HEK293 (cell line): ENCODE results near the gene TBX15.

Experiments used
- CTCF ChIP-seq: fragments of 450-650 bp; formaldehyde crosslinking; IDR thresholded peaks from 2 replicates; pipeline ENCODE4 v1.5.1; 2016; ENCODE audit warnings: missing biosample characterization, missing genetic modification characterization
- YY1 ChIP-seq: fragments of 450-650 bp; formaldehyde crosslinking; IDR thresholded peaks from 2 replicates; pipeline ENCODE4 v1.5.1; 2018; ENCODE audit warnings: missing biosample characterization, missing genetic modification characterization
- ZNF544 ChIP-seq: fragments of 450-650 bp; formaldehyde crosslinking; IDR thresholded peaks from 2 replicates; pipeline ENCODE4 v1.5.0; 2017; ENCODE audit warnings: missing biosample characterization, missing genetic modification characterization
- ZNF623 ChIP-seq: fragments of 450-650 bp; formaldehyde crosslinking; IDR thresholded peaks from 2 replicates; pipeline ENCODE4 v1.5.1; 2016; ENCODE audit warnings: missing biosample characterization, missing genetic modification characterization
- ZNF658 ChIP-seq: fragments of 450-650 bp; formaldehyde crosslinking; IDR thresholded peaks from 2 replicates; pipeline ENCODE4; 2016; ENCODE audit warnings: missing biosample characterization, missing genetic modification characterization
- ZNF791 ChIP-seq: fragments of 450-650 bp; formaldehyde crosslinking; IDR thresholded peaks from 2 replicates; pipeline ENCODE4 v1.5.1; 2016; ENCODE audit warnings: missing biosample characterization, missing genetic modification characterization
- TF ChIP-seq, protein P1 (sequence below): sonication (generic); formaldehyde crosslinking; IDR thresholded peaks from 2 replicates; pipeline ENCODE4 v1.8.1; 2022; ENCODE audit warnings: mild to moderate bottlenecking, moderate library complexity, missing genetic modification reagents
- TF ChIP-seq, protein P2 (sequence below): fragments of 450-650 bp; formaldehyde crosslinking; conservative IDR thresholded peaks from 2 replicates; pipeline ENCODE4 v1.5.1; 2016; ENCODE audit warnings: low read depth, missing biosample characterization, missing genetic modification characterization
- TF ChIP-seq, protein P3 (sequence below): fragments of 450-650 bp; formaldehyde crosslinking; optimal IDR thresholded peaks from 2 replicates; pipeline ENCODE3; 2016; ENCODE audit warnings: missing biosample characterization, mild to moderate bottlenecking, missing genetic modification characterization

GRCh38 chr1:119005724-119006405, 17.7 kb upstream of the TBX15 start:
- TF ChIP-seq CTCF (no peak), ZNF791 (tag by site-specific recombination) (no peak), ZNF623 (tag by site-specific recombination) (no peak), ZNF658 (tag by site-specific recombination) (no peak), ZNF544 (tag by site-specific recombination) (no peak), YY1 (tag by site-specific recombination) (no peak)
- TF ChIP-seq, protein P1, sequence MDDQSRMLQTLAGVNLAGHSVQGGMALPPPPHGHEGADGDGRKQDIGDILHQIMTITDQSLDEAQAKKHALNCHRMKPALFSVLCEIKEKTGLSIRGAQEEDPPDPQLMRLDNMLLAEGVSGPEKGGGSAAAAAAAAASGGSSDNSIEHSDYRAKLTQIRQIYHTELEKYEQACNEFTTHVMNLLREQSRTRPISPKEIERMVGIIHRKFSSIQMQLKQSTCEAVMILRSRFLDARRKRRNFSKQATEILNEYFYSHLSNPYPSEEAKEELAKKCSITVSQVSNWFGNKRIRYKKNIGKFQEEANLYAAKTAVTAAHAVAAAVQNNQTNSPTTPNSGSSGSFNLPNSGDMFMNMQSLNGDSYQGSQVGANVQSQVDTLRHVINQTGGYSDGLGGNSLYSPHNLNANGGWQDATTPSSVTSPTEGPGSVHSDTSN (CRISPR knock-in tag) = no peak
- TF ChIP-seq, protein P2, sequence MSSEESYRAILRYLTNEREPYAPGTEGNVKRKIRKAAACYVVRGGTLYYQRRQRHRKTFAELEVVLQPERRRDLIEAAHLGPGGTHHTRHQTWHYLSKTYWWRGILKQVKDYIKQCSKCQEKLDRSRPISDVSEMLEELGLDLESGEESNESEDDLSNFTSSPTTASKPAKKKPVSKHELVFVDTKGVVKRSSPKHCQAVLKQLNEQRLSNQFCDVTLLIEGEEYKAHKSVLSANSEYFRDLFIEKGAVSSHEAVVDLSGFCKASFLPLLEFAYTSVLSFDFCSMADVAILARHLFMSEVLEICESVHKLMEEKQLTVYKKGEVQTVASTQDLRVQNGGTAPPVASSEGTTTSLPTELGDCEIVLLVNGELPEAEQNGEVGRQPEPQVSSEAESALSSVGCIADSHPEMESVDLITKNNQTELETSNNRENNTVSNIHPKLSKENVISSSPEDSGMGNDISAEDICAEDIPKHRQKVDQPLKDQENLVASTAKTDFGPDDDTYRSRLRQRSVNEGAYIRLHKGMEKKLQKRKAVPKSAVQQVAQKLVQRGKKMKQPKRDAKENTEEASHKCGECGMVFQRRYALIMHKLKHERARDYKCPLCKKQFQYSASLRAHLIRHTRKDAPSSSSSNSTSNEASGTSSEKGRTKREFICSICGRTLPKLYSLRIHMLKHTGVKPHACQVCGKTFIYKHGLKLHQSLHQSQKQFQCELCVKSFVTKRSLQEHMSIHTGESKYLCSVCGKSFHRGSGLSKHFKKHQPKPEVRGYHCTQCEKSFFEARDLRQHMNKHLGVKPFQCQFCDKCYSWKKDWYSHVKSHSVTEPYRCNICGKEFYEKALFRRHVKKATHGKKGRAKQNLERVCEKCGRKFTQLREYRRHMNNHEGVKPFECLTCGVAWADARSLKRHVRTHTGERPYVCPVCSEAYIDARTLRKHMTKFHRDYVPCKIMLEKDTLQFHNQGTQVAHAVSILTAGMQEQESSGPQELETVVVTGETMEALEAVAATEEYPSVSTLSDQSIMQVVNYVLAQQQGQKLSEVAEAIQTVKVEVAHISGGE (tag by site-specific recombination) = no peak
- TF ChIP-seq, protein P3, sequence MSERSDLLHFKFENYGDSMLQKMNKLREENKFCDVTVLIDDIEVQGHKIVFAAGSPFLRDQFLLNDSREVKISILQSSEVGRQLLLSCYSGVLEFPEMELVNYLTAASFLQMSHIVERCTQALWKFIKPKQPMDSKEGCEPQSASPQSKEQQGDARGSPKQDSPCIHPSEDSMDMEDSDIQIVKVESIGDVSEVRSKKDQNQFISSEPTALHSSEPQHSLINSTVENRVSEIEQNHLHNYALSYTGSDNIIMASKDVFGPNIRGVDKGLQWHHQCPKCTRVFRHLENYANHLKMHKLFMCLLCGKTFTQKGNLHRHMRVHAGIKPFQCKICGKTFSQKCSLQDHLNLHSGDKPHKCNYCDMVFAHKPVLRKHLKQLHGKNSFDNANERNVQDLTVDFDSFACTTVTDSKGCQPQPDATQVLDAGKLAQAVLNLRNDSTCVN = no peak
